SU-DHL-6 (cell line): Measurements from ENCODE around the gene PRSS12.
"Not testable (repeated sequence)": the region's sequence is repeated elsewhere in the genome, so short reads cannot be mapped to it uniquely, and the experiment has no call there.

ENCODE experiments used
- H2AFZ ChIP-seq: fragments of 200-600 bp; sonication (generic); 2 replicates; pipeline ENCODE4 v1.6.1; 2014; ENCODE audit warnings: low read depth, mild to moderate bottlenecking, moderate library complexity, mixed read lengths, antibody characterized with exemption, low read length; ENCODE audit not compliant: severe bottlenecking
- H3F3A ChIP-seq: fragments of 200-600 bp; shearing (Covaris generic); 2 replicates; pipeline ENCODE4 v1.6.0; 2016; ENCODE audit warnings: antibody characterized with exemption, mild to moderate bottlenecking; ENCODE audit not compliant: insufficient read depth
- H3K27ac ChIP-seq: fragments of 200-600 bp; sonication (generic); 2 replicates; pipeline ENCODE4 v1.5.1; 2016; ENCODE audit warnings: low read depth, mild to moderate bottlenecking, low read length, moderate library complexity, mixed read lengths
- H3K27me3 ChIP-seq: fragments of 200-600 bp; sonication (generic), shearing (Covaris generic); 2 replicates; pipeline ENCODE4 v1.6.0; 2014; ENCODE audit warnings: mild to moderate bottlenecking, low read length
- H3K36me3 ChIP-seq: fragments of 200-600 bp; sonication (generic); 2 replicates; pipeline ENCODE4 v1.6.1; 2014; ENCODE audit warnings: mild to moderate bottlenecking, low read length, mixed read lengths
- H3K4me2 ChIP-seq: fragments of 300-600, 200-600 bp; shearing (Covaris generic), sonication (generic); 2 replicates; pipeline ENCODE4 v1.6.0; 2014; ENCODE audit warnings: low read length, low read depth, mild to moderate bottlenecking; ENCODE audit not compliant: poor library complexity, severe bottlenecking
- H3K4me3 ChIP-seq: fragments of 200-600 bp; sonication (generic); 2 replicates; pipeline ENCODE4 v1.5.1; 2014; ENCODE audit warnings: antibody characterized with exemption, low read length, mild to moderate bottlenecking, mixed read lengths; ENCODE audit not compliant: insufficient read depth, poor library complexity, severe bottlenecking
- H3K79me2 ChIP-seq: fragments of 200-600 bp; sonication (generic); 2 replicates; pipeline ENCODE4 v1.6.1; 2014; ENCODE audit warnings: mild to moderate bottlenecking, low read length, moderate library complexity; ENCODE audit not compliant: insufficient read depth
- H3K9ac ChIP-seq: fragments of 200-600 bp; sonication (generic); 2 replicates; pipeline ENCODE4 v1.7.0; 2014; ENCODE audit warnings: mild to moderate bottlenecking, low read length
- H3K9me2 ChIP-seq: fragments of 200-600 bp; sonication (generic); replicated peaks from 2 replicates; pipeline ENCODE4 v1.6.1; 2014; ENCODE audit warnings: low read length; ENCODE audit not compliant: insufficient read depth
- H3K9me3 ChIP-seq: fragments of 200-600 bp; sonication (generic); 2 replicates; pipeline ENCODE4 v1.6.1; 2014; ENCODE audit warnings: low read length, mixed read lengths; ENCODE audit not compliant: insufficient read depth
- H4K20me1 ChIP-seq: fragments of 200-600 bp; sonication (generic); 2 replicates; pipeline ENCODE4 v1.6.1; 2014; ENCODE audit warnings: low read depth, mild to moderate bottlenecking, antibody characterized with exemption, low read length, moderate library complexity, mixed read lengths
- CTCF ChIP-seq: fragments of 200-600 bp; sonication (generic); IDR thresholded peaks from one replicate; pipeline ENCODE4 v1.5.1; 2017; ENCODE audit warnings: antibody characterized with exemption, mild to moderate bottlenecking, low read length, moderate library complexity; ENCODE audit not compliant: insufficient read depth, poor library complexity, severe bottlenecking
- EZH2phosphoT487 ChIP-seq: fragments of 200-600 bp; sonication (generic), shearing (Covaris generic); conservative IDR thresholded peaks from 2 replicates; pipeline ENCODE4 v1.6.1; 2018; ENCODE audit warnings: mild to moderate bottlenecking, antibody characterized with exemption, low read length, moderate library complexity, mixed read lengths

PRSS12 gene

GRCh38 chr4:118307643-118308042 is 45.2 kb downstream of the PRSS12 start:
- H2AFZ ChIP-seq = no peak overlapping the region

GRCh38 chr4:118299619-118300018 is 53.2 kb downstream of the PRSS12 start:
- H4K20me1 ChIP-seq, H3K27ac ChIP-seq, H3K9me3 ChIP-seq, H2AFZ ChIP-seq, H3K4me3 ChIP-seq, H3K79me2 ChIP-seq, H3K36me3 ChIP-seq, H3K9me2 ChIP-seq, H3F3A ChIP-seq, H3K9ac ChIP-seq, H3K4me2 ChIP-seq, H3K27me3 ChIP-seq: not testable (repeated sequence)

More at GRCh38 chr4:118307643-118308042, 45.2 kb downstream of the PRSS12 start:
- H3K4me3 ChIP-seq = no peak overlapping the region
- no peaks in the 10 kb centered on the region for H3K9me2 ChIP-seq
- no peak overlapping the region for H3K9ac ChIP-seq
- H4K20me1 ChIP-seq = no peaks in the 10 kb centered on the region
- no peaks in the 10 kb centered on the region for H3F3A ChIP-seq
- no peak overlapping the region for H3K27ac ChIP-seq
- no peaks in the 10 kb centered on the region for H3K36me3 ChIP-seq
- no peaks in the 10 kb centered on the region for H3K79me2 ChIP-seq
- no peaks in the 10 kb centered on the region for H3K9me3 ChIP-seq
- TF ChIP-seq EZH2phosphoT487 (no peak), CTCF (no peak)
- H3K27me3 ChIP-seq = no peaks in the 10 kb centered on the region
- H3K4me2 ChIP-seq = no peak overlapping the region

- Histone ChIP-seq H3K4me2 (no peak overlapping the region), H3K4me3 (no peak overlapping the region), H2AFZ (no peak overlapping the region), H3K27ac (no peak overlapping the region), H3F3A (no peaks in the 10 kb centered on the region), H3K36me3 (no peaks in the 10 kb centered on the region), H4K20me1 (no peaks in the 10 kb centered on the region), H3K27me3 (no peaks in the 10 kb centered on the region), H3K9me3 (no peaks in the 10 kb centered on the region), H3K9ac (no peak overlapping the region), H3K79me2 (no peaks in the 10 kb centered on the region), H3K9me2 (no peaks in the 10 kb centered on the region)
- TF ChIP-seq CTCF (no peak), EZH2phosphoT487 (no peak)
Observed at GRCh38 chr4:118296729-118297128, 56.1 kb downstream of the PRSS12 start.

DNA sequence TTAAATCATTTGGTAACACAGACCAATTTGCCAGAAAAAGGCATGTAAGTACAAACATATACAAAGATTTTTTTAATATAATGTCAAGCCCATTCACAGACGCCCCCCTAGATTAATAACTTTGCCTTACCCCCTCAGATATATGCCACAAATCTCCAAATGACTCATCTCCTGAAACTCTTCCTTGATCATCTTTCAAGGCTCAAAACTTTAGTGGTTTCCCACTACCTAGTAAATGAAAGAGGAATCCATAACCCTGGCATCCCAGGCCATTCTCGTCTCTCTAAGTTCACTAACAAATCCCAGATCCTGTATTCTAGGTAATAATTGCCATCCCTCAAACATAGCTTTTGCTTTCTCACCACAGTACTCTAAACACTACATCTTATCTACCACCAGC is 61.9 kb downstream of the PRSS12 start:
- Histone ChIP-seq H2AFZ (no peak overlapping the region), H3K9me3 (no peaks in the 10 kb centered on the region), H3K36me3 (no peaks in the 10 kb centered on the region), H3K4me3 (no peak overlapping the region), H3K4me2 (no peak overlapping the region), H3K9ac (no peak overlapping the region), H3K79me2 (no peaks in the 10 kb centered on the region), H4K20me1 (no peaks in the 10 kb centered on the region), H3K9me2 (no peaks in the 10 kb centered on the region), H3F3A (no peaks in the 10 kb centered on the region), H3K27ac (no peak overlapping the region), H3K27me3 (no peaks in the 10 kb centered on the region)
- no peak for TF ChIP-seq CTCF
